Rectal smooth muscle tissue (tissue), 1 donor: ENCODE results near the gene GM2A.

Experiments used
- H3K27ac ChIP-seq: one replicate; pipeline ENCODE4 v1.7.0; 2013; ENCODE audit warnings: low read depth, low read length, inconsistent platforms
- H3K27me3 ChIP-seq: one replicate; pipeline ENCODE4 v1.7.0; 2013; ENCODE audit warnings: low read length; ENCODE audit not compliant: control insufficient read depth, insufficient read depth
- H3K36me3 ChIP-seq: one replicate; pipeline ENCODE4 v1.7.0; 2013; ENCODE audit warnings: low read length; ENCODE audit not compliant: control insufficient read depth, insufficient read depth
- H3K4me1 ChIP-seq: one replicate; pipeline ENCODE4 v1.7.0; 2013; ENCODE audit warnings: low read length; ENCODE audit not compliant: control insufficient read depth, insufficient read depth
- H3K4me3 ChIP-seq: one replicate; pipeline ENCODE4 v1.7.0; 2013; ENCODE audit warnings: low read length
- H3K9ac ChIP-seq: one replicate; pipeline ENCODE4 v1.7.0; 2013; ENCODE audit warnings: low read length

GM2A gene

GRCh38 chr5:151259931-151260330 is 6.9 kb downstream of the GM2A start:
- no peaks in the 10 kb centered on the region for H3K27me3 ChIP-seq
- H3K4me3 ChIP-seq: no peak overlapping the region
- no peak overlapping the region for H3K27ac ChIP-seq
- peaks cover 2% of the 10 kb centered on the region for H3K36me3 ChIP-seq
- no peaks in the 10 kb centered on the region for H3K4me1 ChIP-seq
- H3K9ac ChIP-seq: no peak overlapping the region

- H3K27ac ChIP-seq: no peak overlapping the region
- H3K4me3 ChIP-seq: no peak overlapping the region
- H3K4me1 ChIP-seq: no peaks in the 10 kb centered on the region
- no peaks in the 10 kb centered on the region for H3K27me3 ChIP-seq
- peaks cover 12% of the 10 kb centered on the region for H3K36me3 ChIP-seq
- no peak overlapping the region for H3K9ac ChIP-seq
These were observed 9.5 kb downstream of the GM2A start for GRCh38 chr5:151262532-151262931.

- peaks cover 12% of the 10 kb centered on the region for H3K36me3 ChIP-seq
- H3K9ac ChIP-seq: no peak overlapping the region
- no peak overlapping the region for H3K4me3 ChIP-seq
- H3K27me3 ChIP-seq: no peaks in the 10 kb centered on the region
- H3K27ac ChIP-seq: no peak overlapping the region
- H3K4me1 ChIP-seq: no peaks in the 10 kb centered on the region
These were observed 11.1 kb downstream of the GM2A start for GRCh38 chr5:151264113-151264512.

- H3K36me3 ChIP-seq: peaks cover 12% of the 10 kb centered on the region
- no peak overlapping the region for H3K4me3 ChIP-seq
- H3K27ac ChIP-seq: no peak overlapping the region
- H3K4me1 ChIP-seq: no peaks in the 10 kb centered on the region
- H3K27me3 ChIP-seq: no peaks in the 10 kb centered on the region
- H3K9ac ChIP-seq: no peak overlapping the region
These were observed 14.7 kb downstream of the GM2A start for GRCh38 chr5:151267491-151268260.

- Histone ChIP-seq H3K36me3 (peaks cover 10% of the 10 kb centered on the region), H3K27me3 (no peaks in the 10 kb centered on the region), H3K4me3 (no peak overlapping the region), H3K27ac (no peak overlapping the region), H3K9ac (no peak overlapping the region), H3K4me1 (no peaks in the 10 kb centered on the region)
These were observed 17.6 kb downstream of the GM2A start for GRCh38 chr5:151270599-151270998.

GRCh38 chr5:151271336-151271735 is 18.4 kb downstream of the GM2A start:
- Histone ChIP-seq H3K9ac (no peak overlapping the region), H3K36me3 (peaks cover 10% of the 10 kb centered on the region), H3K27ac (no peak overlapping the region), H3K4me3 (no peak overlapping the region), H3K4me1 (no peaks in the 10 kb centered on the region), H3K27me3 (no peaks in the 10 kb centered on the region)

GRCh38 chr5:151274666-151275065 is 21.7 kb downstream of the GM2A start:
- Histone ChIP-seq H3K4me3 (no peak overlapping the region), H3K27me3 (no peaks in the 10 kb centered on the region), H3K4me1 (no peaks in the 10 kb centered on the region), H3K9ac (no peak overlapping the region), H3K36me3 (no peaks in the 10 kb centered on the region), H3K27ac (no peak overlapping the region)

- no peak overlapping the region for H3K9ac ChIP-seq
- no peak overlapping the region for H3K4me3 ChIP-seq
- no peaks in the 10 kb centered on the region for H3K4me1 ChIP-seq
- H3K36me3 ChIP-seq: no peaks in the 10 kb centered on the region
- no peak overlapping the region for H3K27ac ChIP-seq
- no peaks in the 10 kb centered on the region for H3K27me3 ChIP-seq
These were observed 22.8 kb downstream of the GM2A start for GRCh38 chr5:151275803-151276202.

- no peak overlapping the region for H3K4me3 ChIP-seq
- no peak overlapping the region for H3K27ac ChIP-seq
- H3K36me3 ChIP-seq: no peaks in the 10 kb centered on the region
- H3K9ac ChIP-seq: no peak overlapping the region
- no peaks in the 10 kb centered on the region for H3K27me3 ChIP-seq
- no peaks in the 10 kb centered on the region for H3K4me1 ChIP-seq
These were observed 25.9 kb downstream of the GM2A start for GRCh38 chr5:151278845-151279244.

GRCh38 chr5:151280443-151280842 is 27.5 kb downstream of the GM2A start:
- Histone ChIP-seq H3K4me3 (no peak overlapping the region), H3K27ac (no peak overlapping the region), H3K9ac (no peak overlapping the region), H3K36me3 (no peaks in the 10 kb centered on the region), H3K4me1 (no peaks in the 10 kb centered on the region), H3K27me3 (no peaks in the 10 kb centered on the region)

GRCh38 chr5:151281001-151281639 is 28.1 kb downstream of the GM2A start:
- no peak overlapping the region for H3K9ac ChIP-seq
- no peak overlapping the region for H3K27ac ChIP-seq
- H3K4me3 ChIP-seq: no peak overlapping the region
- H3K36me3 ChIP-seq: no peaks in the 10 kb centered on the region
- H3K4me1 ChIP-seq: no peaks in the 10 kb centered on the region
- no peaks in the 10 kb centered on the region for H3K27me3 ChIP-seq

- Histone ChIP-seq H3K27ac (no peak overlapping the region), H3K36me3 (no peaks in the 10 kb centered on the region), H3K4me3 (no peak overlapping the region), H3K9ac (no peak overlapping the region), H3K4me1 (no peaks in the 10 kb centered on the region), H3K27me3 (no peaks in the 10 kb centered on the region)
These were observed 30.3 kb downstream of the GM2A start for GRCh38 chr5:151283120-151283825.
